ENCODE results near the gene IFI44. TPM values are rescaled to one million over a fixed set of nuclear protein-coding genes. Genes with fewer than 3 reads are reported as not detected.

IFI44 gene, protein sequence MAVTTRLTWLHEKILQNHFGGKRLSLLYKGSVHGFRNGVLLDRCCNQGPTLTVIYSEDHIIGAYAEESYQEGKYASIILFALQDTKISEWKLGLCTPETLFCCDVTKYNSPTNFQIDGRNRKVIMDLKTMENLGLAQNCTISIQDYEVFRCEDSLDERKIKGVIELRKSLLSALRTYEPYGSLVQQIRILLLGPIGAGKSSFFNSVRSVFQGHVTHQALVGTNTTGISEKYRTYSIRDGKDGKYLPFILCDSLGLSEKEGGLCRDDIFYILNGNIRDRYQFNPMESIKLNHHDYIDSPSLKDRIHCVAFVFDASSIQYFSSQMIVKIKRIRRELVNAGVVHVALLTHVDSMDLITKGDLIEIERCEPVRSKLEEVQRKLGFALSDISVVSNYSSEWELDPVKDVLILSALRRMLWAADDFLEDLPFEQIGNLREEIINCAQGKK
- total RNA-seq, result 3.3 and 17.2 TPM in 2 replicates

GRCh38 chr1:78649628-78650027 lies at the start of gene IFI44:
Gene IFI44 (plus strand): TSS chr1:78649831. CDS start chr1:78650196, 365 bp downstream.

GRCh38 chr1:78619803-78620579 lies 29.6 kb upstream of the IFI44 start, which contains the start of gene IFI44L:
Gene IFI44L (plus strand): TSS chr1:78620448. CDS start chr1:78627916, 7,468 bp downstream.

Other genes with a start within 250 kb of the IFI44 start
- 4.6 and 9.3 TPM in 2 replicates for gene PTGFR, start 158.9 kb upstream of the IFI44 start, total RNA-seq
- 1.3 and 3.0 TPM in 2 replicates for gene IFI44L, start 29.4 kb upstream of the IFI44 start, total RNA-seq

All from placental pericyte (primary cell).